OCI-LY3 (cell line): ENCODE data around the gene TIMM17A.

ENCODE experiments used
- CTCF ChIP-seq: fragments of 200-600, 300-600 bp; sonication (generic); IDR thresholded peaks from 2 replicates; pipeline ENCODE4 v1.5.1; 2014; ENCODE audit warnings: antibody characterized with exemption, low read length, low read depth
- EZH2phosphoT487 ChIP-seq: fragments of 200-600 bp; shearing (Covaris generic); IDR thresholded peaks from 2 replicates; pipeline ENCODE4 v1.6.1; 2018; ENCODE audit warnings: antibody characterized with exemption, mixed run types, low read depth

GRCh38 chr1:201988601-201989000 is 33.3 kb downstream of the TIMM17A start:
- TF ChIP-seq CTCF, result no peak
- TF ChIP-seq EZH2phosphoT487, result no peak
